ENCODE measurements around the gene CXADR. TPM values are rescaled to one million over a fixed set of nuclear protein-coding genes. Genes with fewer than 3 reads are reported as not detected.
A peak's percentile ranks its signal among the peaks of the same experiment; 100 is the strongest.

The CXADR gene
- total and polyA plus RNA-seq, 4 donors, result 8.5 to 46.4 (median 26.5) TPM

DNA sequence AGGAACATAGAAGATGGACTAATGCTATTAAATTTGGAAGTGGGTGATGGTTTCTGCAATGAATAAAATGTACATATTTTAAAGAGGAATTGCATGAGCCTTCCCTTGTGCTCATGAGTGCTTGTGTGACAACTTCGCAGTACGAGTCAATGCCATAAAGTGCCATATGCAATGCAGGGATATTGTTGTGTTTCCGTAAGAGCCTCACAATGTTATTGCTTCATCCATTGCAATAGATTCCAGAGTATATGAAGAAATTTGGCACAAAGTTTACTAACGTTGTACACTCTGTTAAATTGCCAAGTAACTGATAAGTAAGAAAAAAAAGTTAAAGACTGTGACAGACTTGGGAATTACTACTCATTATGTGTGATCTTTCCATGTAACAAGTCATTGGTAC is 77.6 kb downstream of the CXADR start:
- peak in 1 of 2 donors; percentile 6 for TF ChIP-seq RXRA (IDR thresholded peaks at IDR 0.05)
- TF ChIP-seq HNF4G (IDR thresholded peaks at IDR 0.05), result no peak
- TF ChIP-seq GABPA (IDR thresholded peaks at IDR 0.05 in 1 of 2, conservative IDR thresholded peaks at IDR 0.05 in 1 of 2), result no peak
- Histone ChIP-seq H3K9me3 (ENCODE audit: control insufficient read depth in 4 of 4, low read length in 3 of 4) (no peaks in the 10 kb centered on the region), H3K4me1 (ENCODE audit: control insufficient read depth in 4 of 4, insufficient read depth in 4 of 4, low read length in 3 of 4) (peaks cover 0 to 5% (median under 1%) of the 10 kb centered on the region in 4 donors), H3K4me3 (ENCODE audit: low read depth in 1 of 3, low read length in 3 of 3) (no peak overlapping the region), H3K9ac (ENCODE audit: low read depth in 1 of 2, low read length in 2 of 2) (no peak overlapping the region), H3K27me3 (ENCODE audit: control insufficient read depth in 4 of 4, insufficient read depth in 4 of 4, low read length in 3 of 4) (no peaks in the 10 kb centered on the region), H3K36me3 (ENCODE audit: control insufficient read depth in 4 of 4, insufficient read depth in 3 of 4, low read depth in 1 of 4, low read length in 3 of 4) (peaks cover 0 to 5% (median 2%) of the 10 kb centered on the region in 4 donors), H3K27ac (ENCODE audit: low read depth in 1 of 2, low read length in 2 of 2) (no peak overlapping the region)
- no peak for DNase-seq (ENCODE audit: low spot score)
- 66% methylated on average over 4 of the region's 4 CpGs for WGBS

DNA sequence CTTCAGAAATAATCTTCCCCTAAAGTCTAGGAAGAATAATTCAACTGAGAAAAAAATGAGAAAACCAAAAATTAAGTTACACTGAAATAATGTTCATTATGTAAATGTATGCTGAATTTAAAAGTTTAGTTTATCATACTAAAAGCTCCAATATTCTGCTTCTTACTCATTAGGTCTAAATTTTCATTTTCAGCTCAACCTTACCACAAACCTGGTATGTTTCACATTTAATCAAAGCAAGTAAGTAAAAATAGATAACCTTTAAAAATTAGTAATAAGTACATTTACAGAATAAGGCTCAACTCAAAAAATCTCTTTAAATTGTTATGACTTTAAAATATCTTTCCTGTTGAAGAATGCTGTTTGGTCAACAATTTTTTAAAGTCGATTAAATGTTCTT is 84.8 kb downstream of the CXADR start:
- no peak for DNase-seq (ENCODE audit: low spot score)
- Histone ChIP-seq H3K27me3 (ENCODE audit: control insufficient read depth in 4 of 4, insufficient read depth in 4 of 4, low read length in 3 of 4) (no peaks in the 10 kb centered on the region), H3K4me1 (ENCODE audit: control insufficient read depth in 4 of 4, insufficient read depth in 4 of 4, low read length in 3 of 4) (no peaks in the 10 kb centered on the region), H3K9ac (ENCODE audit: low read depth in 1 of 2, low read length in 2 of 2) (no peak overlapping the region), H3K27ac (ENCODE audit: low read depth in 1 of 2, low read length in 2 of 2) (no peak overlapping the region), H3K4me3 (ENCODE audit: low read depth in 1 of 3, low read length in 3 of 3) (no peak overlapping the region), H3K36me3 (ENCODE audit: control insufficient read depth in 4 of 4, insufficient read depth in 3 of 4, low read depth in 1 of 4, low read length in 3 of 4) (peaks cover 0 to 9% (median 6%) of the 10 kb centered on the region in 4 donors), H3K9me3 (ENCODE audit: control insufficient read depth in 4 of 4, low read length in 3 of 4) (no peaks in the 10 kb centered on the region)
- TF ChIP-seq, protein P1, sequence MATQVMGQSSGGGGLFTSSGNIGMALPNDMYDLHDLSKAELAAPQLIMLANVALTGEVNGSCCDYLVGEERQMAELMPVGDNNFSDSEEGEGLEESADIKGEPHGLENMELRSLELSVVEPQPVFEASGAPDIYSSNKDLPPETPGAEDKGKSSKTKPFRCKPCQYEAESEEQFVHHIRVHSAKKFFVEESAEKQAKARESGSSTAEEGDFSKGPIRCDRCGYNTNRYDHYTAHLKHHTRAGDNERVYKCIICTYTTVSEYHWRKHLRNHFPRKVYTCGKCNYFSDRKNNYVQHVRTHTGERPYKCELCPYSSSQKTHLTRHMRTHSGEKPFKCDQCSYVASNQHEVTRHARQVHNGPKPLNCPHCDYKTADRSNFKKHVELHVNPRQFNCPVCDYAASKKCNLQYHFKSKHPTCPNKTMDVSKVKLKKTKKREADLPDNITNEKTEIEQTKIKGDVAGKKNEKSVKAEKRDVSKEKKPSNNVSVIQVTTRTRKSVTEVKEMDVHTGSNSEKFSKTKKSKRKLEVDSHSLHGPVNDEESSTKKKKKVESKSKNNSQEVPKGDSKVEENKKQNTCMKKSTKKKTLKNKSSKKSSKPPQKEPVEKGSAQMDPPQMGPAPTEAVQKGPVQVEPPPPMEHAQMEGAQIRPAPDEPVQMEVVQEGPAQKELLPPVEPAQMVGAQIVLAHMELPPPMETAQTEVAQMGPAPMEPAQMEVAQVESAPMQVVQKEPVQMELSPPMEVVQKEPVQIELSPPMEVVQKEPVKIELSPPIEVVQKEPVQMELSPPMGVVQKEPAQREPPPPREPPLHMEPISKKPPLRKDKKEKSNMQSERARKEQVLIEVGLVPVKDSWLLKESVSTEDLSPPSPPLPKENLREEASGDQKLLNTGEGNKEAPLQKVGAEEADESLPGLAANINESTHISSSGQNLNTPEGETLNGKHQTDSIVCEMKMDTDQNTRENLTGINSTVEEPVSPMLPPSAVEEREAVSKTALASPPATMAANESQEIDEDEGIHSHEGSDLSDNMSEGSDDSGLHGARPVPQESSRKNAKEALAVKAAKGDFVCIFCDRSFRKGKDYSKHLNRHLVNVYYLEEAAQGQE (IDR thresholded peaks at IDR 0.05), result no peak
- no peak for TF ChIP-seq HNF4G (IDR thresholded peaks at IDR 0.05)
- no peak for TF ChIP-seq SP1 (IDR thresholded peaks at IDR 0.05)
- TF ChIP-seq, protein P2, sequence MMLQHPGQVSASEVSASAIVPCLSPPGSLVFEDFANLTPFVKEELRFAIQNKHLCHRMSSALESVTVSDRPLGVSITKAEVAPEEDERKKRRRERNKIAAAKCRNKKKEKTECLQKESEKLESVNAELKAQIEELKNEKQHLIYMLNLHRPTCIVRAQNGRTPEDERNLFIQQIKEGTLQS (IDR thresholded peaks at IDR 0.05), result no peak
- no peak for TF ChIP-seq JUND (IDR thresholded peaks at IDR 0.05)
- TF ChIP-seq RXRA (IDR thresholded peaks at IDR 0.05), result no peak
- no peak for TF ChIP-seq FOXA1 (IDR thresholded peaks at IDR 0.05)
- no peak for TF ChIP-seq NR2F2 (IDR thresholded peaks at IDR 0.05)
- no peak for TF ChIP-seq FOXA2 (IDR thresholded peaks at IDR 0.05)
- TF ChIP-seq, protein P3, sequence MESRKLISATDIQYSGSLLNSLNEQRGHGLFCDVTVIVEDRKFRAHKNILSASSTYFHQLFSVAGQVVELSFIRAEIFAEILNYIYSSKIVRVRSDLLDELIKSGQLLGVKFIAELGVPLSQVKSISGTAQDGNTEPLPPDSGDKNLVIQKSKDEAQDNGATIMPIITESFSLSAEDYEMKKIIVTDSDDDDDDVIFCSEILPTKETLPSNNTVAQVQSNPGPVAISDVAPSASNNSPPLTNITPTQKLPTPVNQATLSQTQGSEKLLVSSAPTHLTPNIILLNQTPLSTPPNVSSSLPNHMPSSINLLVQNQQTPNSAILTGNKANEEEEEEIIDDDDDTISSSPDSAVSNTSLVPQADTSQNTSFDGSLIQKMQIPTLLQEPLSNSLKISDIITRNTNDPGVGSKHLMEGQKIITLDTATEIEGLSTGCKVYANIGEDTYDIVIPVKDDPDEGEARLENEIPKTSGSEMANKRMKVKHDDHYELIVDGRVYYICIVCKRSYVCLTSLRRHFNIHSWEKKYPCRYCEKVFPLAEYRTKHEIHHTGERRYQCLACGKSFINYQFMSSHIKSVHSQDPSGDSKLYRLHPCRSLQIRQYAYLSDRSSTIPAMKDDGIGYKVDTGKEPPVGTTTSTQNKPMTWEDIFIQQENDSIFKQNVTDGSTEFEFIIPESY (IDR thresholded peaks at IDR 0.05), result no peak
- TF ChIP-seq YY1 (IDR thresholded peaks at IDR 0.05), result no peak
- TF ChIP-seq, protein P4, sequence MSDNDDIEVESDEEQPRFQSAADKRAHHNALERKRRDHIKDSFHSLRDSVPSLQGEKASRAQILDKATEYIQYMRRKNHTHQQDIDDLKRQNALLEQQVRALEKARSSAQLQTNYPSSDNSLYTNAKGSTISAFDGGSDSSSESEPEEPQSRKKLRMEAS (IDR thresholded peaks at IDR 0.05), result no peak
- no peak for TF ChIP-seq EGR1 (IDR thresholded peaks at IDR 0.05; ENCODE audit: low read depth in 2 of 2)
- TF ChIP-seq TAF1 (conservative IDR thresholded peaks at IDR 0.05), result no peak
- 84% methylated on average over 1 of the region's 1 CpG for WGBS
